GM21367 (cell line): ENCODE results near the gene ACYP2.
"Not testable (repeated sequence)": the region's sequence is repeated elsewhere in the genome, so short reads cannot be mapped to it uniquely, and the experiment has no call there.

Source experiments
- ATAC-seq: cut with Tn5 transposase; IDR thresholded peaks from one replicate; pipeline ENCODE4 v1.9.1; 2021; ENCODE audit not compliant: unreplicated experiment

Gene ACYP2

DNA sequence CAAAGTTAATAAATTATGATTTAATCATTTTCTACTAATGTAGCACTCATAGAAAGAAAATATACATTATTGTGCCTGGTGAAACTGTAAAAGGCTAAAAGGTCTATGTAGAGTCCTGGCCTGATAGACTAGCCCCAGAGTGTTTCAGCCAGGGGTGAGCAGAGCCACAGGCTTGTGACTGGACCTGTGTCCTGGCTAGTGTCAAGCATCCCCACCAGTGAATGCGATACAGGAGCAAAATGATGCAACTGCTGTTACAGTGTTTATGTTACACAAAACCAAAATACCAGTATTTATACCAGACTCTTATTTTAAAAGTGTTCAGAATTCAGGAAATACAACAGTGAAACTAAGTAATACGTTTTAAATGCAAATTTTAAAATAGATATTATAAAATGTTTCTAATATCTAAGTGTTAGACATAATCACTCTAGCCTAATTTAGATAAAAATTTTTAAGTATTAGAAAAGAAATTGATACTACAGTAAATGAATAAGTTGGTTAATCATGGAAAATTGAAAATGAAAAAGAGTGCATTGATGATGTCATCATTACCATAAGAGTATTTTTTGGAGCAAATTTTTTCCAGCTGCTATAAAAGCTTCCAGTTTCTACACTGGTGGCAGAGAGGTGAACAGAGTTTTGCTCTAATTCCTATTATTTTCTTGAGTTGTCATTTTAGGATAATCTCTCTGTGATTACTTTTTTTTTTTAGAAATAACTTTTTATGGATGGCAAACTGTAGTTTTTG lies 146.8 kb downstream of the ACYP2 start:
- no peak for ATAC-seq

- ATAC-seq, result not testable (repeated sequence)
These were observed 149.7 kb downstream of the ACYP2 start for GRCh38 chr2:54265081-54265480.

- no peak for ATAC-seq
These were observed 152.2 kb downstream of the ACYP2 start for GRCh38 chr2:54267577-54267976.

DNA sequence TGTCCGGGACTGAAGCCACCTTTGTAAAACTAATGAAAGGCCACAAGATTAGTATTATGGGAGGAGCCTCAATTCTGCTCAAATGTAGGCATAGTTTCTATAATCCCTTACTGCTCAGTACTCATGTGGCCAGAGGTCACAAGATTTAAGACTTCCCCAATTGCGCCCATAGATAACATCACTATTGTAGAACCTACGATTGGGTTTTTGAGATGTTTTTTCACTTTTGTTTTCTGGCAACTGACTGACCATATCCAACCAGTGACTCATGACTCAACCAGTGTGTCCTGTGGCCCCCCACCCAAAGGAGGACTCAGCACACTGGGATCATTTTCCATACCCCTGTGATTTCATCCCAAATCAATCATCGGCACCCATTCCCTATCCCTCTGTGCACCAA lies 155.8 kb downstream of the ACYP2 start:
- ATAC-seq, result no peak

DNA sequence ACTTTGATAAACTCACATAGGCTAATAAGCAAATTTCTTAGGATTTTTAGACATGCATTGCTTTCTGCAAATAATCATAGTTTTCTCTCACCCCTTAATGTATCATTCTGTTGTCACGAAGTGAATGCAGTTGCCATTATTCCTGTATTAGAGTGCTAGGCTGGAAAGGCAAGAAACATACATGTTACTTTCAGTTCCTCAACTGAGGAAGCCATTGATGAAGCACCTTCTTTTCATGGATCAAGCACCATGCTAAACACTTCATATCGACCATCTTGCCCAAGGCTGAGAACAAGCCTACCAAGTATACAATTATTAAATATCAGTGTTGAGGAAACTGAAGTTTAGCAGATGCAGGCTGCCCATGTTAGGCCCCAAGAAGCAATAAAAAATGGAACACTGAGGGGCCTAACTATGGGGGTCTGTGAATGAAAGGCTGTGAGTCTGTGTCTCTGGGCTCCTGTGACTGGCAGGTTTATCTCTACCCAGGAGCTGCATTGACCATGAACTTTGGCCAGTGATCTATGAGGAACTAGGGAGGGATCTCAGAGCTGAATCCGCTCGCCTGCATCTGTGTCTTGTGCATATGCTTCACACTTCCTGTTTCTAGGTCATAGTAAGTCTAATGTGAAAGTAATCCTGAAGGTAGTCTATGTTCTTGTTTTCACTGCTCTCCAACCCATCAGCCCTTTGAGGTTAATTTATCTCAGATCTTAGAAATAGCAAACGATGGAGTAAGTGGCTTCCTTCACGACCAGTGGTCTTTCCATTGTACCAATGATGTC lies 156.6 kb downstream of the ACYP2 start:
- ATAC-seq, result peak; percentile 97

- ATAC-seq, result no peak
These were observed 159.4 kb downstream of the ACYP2 start for GRCh38 chr2:54274781-54275242.

DNA sequence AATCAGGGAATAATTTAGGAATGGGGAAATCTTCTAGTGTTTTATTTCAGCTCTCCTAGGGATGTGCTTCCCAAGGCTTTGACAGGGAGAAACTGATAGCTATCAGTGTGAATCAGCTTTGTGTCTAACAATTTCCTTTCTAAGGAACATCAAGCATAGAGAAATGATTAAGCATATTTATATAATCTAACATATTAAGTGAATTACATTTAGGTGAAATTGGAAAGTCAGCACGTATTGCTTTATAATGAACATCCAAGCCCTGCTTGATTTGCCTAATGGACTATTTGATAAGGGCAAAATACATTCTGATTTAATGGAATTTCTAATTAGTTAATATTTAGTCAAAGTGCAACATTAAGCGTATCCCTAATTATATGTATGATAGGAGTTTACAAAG lies 160.1 kb downstream of the ACYP2 start:
- no peak for ATAC-seq

GRCh38 chr2:54279385-54279784 lies 164.0 kb downstream of the ACYP2 start:
- no peak for ATAC-seq

DNA sequence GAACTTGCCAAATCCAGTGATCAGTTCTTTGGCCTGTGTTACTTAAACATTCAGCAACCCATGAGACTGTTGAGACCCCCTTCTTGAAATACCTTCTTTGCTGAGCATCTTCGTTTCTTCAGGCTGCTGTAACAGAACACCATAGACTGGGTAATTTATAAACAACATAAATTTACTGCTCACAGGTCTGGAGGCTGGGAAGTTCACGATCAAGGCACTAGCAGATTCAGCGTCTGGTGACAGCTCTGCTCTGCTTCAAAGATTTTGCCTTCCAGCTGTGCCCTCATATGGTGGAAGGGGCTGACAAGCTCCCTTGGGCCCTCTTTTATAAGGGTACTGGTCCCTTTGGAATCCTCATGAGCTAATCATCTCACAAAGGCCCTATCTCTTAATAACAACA lies 169.4 kb downstream of the ACYP2 start:
- ATAC-seq, result no peak

GRCh38 chr2:54285451-54285850 lies 170.0 kb downstream of the ACYP2 start:
- ATAC-seq, result no peak

DNA sequence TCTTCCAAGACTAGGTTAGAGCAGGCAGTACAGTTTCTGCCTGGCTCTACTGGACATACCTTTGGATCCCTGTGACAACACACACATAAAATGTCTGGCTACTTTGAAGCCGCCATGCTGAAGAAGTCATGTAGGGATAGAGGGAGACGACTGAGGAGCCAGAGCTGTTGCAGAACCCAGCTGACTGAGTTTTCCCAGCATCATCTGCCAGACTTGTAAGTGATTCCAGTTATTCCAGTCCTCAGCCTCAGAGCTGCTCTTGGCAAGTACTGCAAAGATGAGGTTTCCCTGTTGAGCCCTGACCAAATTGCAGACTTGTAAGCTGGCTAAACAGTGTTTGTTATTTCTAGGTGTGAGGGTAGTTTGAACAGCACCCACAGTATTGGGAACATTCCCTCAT lies 172.1 kb downstream of the ACYP2 start:
- no peak for ATAC-seq

- ATAC-seq, result no peak
These were observed 174.5 kb downstream of the ACYP2 start for GRCh38 chr2:54289917-54290316.

- no peak for ATAC-seq
These were observed 175.1 kb downstream of the ACYP2 start for GRCh38 chr2:54290356-54291025.

DNA sequence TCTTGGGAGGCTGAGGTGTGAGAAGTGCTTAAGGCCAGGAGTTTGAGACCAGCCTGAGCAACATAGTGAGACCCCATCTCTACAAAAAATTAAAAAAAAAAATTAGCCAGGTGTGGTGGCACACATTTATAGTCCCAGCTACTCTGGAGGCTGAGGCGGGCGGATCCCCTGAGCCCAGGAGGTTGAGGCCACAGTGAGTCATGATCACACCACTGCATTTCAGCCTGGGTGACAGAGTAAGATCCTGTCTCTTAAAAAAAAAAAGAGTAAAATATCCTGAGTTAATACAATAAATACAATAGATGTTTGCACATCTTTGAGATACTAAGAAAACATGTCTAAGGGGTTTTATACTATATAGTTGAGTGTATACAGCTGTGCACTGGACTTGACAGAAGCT lies 179.2 kb downstream of the ACYP2 start:
- not testable (repeated sequence) for ATAC-seq

GRCh38 chr2:54295911-54296310 lies 180.5 kb downstream of the ACYP2 start:
- no peak for ATAC-seq

DNA sequence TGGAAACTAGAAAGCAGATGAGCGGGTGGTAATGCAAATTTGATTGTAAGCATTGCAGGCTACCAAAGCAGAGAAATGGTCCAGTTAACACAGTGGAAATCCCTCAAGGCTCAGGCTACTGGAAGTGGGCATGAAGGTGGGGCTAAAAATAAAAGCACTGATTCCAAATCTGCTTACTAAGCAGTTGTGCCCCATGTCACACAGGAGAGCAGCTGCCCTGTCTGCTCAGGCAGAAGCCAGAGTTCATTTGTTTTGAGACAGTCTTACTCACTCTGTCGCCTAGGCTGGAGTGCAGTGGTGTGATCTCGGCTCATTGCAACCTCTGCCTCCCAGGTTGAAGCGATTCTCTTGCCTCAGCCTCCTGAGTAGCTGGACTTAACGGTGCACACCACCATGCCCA lies 183.1 kb downstream of the ACYP2 start:
- ATAC-seq, result no peak

DNA sequence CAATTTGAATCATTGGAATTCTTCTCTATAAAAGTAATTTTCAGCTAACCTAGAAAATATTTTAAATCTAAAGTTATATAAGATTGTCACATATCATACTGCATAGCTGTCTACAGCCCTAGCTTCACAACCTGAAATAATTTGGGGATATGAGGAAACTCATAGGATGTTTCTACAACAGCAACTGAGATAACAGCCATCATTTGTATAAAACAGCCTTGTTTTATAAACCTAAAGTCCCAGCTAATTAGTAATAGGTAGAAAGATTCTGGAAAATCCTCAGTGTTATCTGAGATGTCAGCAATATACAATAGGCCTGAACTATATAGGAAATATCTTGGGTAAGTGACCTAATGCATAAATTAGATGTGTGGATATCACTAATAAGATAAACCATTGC lies 188.2 kb downstream of the ACYP2 start:
- ATAC-seq, result no peak

- no peak for ATAC-seq
These were observed 191.1 kb downstream of the ACYP2 start for GRCh38 chr2:54306556-54306955.

DNA sequence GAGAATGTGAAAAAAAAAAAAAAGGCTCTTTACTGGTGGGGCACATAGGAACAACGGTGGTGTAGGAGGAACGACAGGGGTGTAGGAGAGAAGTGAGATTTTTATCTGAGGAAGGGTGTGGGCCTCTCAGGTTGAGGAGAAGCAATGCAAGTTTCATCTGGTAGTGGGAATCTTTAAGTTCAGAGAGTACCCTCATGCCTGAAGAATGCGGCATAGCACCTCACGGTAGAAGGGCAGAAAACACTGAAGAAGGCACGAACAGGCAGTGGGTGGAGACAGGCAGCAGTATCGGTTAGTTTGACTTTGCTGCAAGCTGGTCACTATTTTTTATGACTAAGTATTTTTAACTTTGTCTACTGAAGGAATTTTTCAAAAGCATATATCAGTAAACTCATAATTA lies 192.8 kb downstream of the ACYP2 start:
- ATAC-seq, result no peak

DNA sequence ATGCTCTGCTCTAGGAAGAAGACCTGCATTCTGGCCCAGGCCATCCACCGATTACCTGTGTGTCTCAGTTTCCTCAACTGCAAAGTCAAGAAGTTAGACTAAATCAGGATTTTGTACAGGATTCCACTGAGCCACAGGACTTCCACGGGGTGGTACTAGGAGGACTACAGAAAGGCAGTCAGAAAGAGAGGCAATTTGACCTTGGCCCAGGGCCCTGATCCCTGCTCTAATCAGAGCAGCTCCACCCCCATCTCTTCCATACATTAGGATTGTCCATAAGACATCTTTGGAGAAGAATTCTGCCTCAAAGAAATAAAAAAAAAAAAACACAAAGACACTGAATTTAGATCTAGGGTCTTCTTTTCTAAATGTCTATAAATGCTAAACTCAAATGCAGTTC lies 193.4 kb downstream of the ACYP2 start:
- no peak for ATAC-seq

DNA sequence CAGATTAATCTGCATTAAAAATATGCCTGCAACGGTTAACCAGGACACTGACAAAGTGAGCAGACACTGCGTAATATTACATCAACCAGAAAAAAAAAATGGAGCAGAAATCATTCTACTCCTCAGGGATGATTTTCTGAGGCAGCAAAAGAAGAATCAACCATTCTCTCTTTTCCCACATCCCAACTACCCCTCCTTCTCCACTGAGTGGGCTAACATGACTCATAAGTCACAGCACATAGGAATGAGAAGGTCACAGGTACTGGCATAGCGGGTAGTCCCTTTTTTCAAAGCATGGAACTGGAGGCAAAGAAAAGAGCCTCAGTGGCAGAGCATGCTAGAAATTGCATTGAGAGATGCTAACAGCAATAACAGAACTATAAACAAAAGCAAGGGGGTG lies 194.9 kb downstream of the ACYP2 start:
- ATAC-seq, result no peak

- no peak for ATAC-seq
These were observed 195.5 kb downstream of the ACYP2 start for GRCh38 chr2:54310961-54311360.
